K562 (cell line): Measurements from ENCODE around the gene TRIM62. TPM values are rescaled to one million over a fixed set of nuclear protein-coding genes. Genes with fewer than 3 reads are reported as not detected.

Source experiments
- ETV5 ChIP-seq: sonication (generic); formaldehyde crosslinking; IDR thresholded peaks from 2 replicates; pipeline ENCODE4 v1.4.0; 2020; ENCODE audit warnings: low read depth, mild to moderate bottlenecking, missing genetic modification reagents
- NEUROD1 ChIP-seq: fragments of 150-350 bp; IDR thresholded peaks from 2 replicates; pipeline ENCODE4 v1.6.1; 2014; ENCODE audit warnings: borderline replicate concordance, low read length, low read depth; ENCODE audit not compliant: partially characterized antibody
- PRDM10 ChIP-seq: fragments of 450-650 bp; IDR thresholded peaks from 2 replicates; pipeline ENCODE4 v1.6.1; 2018; ENCODE audit not compliant: partially characterized antibody
- ZNF311 ChIP-seq: fragments of 250-450 bp; sonication (Bioruptor Pico); IDR thresholded peaks from 2 replicates; pipeline ENCODE4 v1.4.0; 2020; ENCODE audit warnings: mild to moderate bottlenecking, moderate library complexity
- polyA plus RNA-seq, 8 experiments: library from polyadenylated mRNA; depleted of rRNA in 4 of 8; stranded (reverse) in 5 of 8; unstranded in 3 of 8; fragments of >200 nt; fragmentation: Nextera tagmentation in 2 of 8; fragmentation: Illumina TruSeq in 1 of 8; extraction: Ambion mirVana in 2 of 8; extraction: Trizol in 1 of 8; gene quantifications; 2 replicates each; pipeline versions ENCODE4 v1.2.1 to v1.2.3, GENCODE V29; 2011 to 2014; ENCODE audit warnings: inconsistent platforms in 1 of 8, missing spikeins in 1 of 8
- total RNA-seq, 7 experiments: library from RNA; depleted of rRNA in 6 of 7; stranded (reverse); fragments of >200 nt in 6 of 7; fragmentation: Illumina TruSeq in 2 of 7; extraction: Trizol in 2 of 7; gene quantifications; 2 replicates each; pipeline versions ENCODE4 v1.2.1 to v1.2.3, GENCODE V29; 2011 to 2021; ENCODE audit warnings: low replicate concordance in 1 of 7
- TF ChIP-seq, protein P1 (sequence below): fragments of 450-650 bp; formaldehyde crosslinking; IDR thresholded peaks from 2 replicates; pipeline ENCODE4 v1.4.0; 2022; ENCODE audit warnings: missing genetic modification characterization
- TF ChIP-seq, protein P2 (sequence below): fragments of 450-650 bp; IDR thresholded peaks from 2 replicates; pipeline ENCODE4 v1.6.1; 2016; ENCODE audit warnings: low read depth

Gene TRIM62
- total and polyA plus RNA-seq, 9 of the 15 experiments (the other 6 are each of a cell fraction or from before 2014, with no cell fraction given): 0.18 to 2.3 (median 0.52) TPM

GRCh38 chr1:33169290-33170055 is 12.4 kb downstream of the TRIM62 start (continued):
- TF ChIP-seq, protein P1, sequence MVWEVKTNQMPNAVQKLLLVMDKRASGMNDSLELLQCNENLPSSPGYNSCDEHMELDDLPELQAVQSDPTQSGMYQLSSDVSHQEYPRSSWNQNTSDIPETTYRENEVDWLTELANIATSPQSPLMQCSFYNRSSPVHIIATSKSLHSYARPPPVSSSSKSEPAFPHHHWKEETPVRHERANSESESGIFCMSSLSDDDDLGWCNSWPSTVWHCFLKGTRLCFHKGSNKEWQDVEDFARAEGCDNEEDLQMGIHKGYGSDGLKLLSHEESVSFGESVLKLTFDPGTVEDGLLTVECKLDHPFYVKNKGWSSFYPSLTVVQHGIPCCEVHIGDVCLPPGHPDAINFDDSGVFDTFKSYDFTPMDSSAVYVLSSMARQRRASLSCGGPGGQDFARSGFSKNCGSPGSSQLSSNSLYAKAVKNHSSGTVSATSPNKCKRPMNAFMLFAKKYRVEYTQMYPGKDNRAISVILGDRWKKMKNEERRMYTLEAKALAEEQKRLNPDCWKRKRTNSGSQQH (CRISPR knock-in tag): no peak
- TF ChIP-seq ZNF311 (CRISPR knock-in tag) (no peak), NEUROD1 (no peak), PRDM10 (no peak), ETV5 (no peak)
- TF ChIP-seq, protein P2, sequence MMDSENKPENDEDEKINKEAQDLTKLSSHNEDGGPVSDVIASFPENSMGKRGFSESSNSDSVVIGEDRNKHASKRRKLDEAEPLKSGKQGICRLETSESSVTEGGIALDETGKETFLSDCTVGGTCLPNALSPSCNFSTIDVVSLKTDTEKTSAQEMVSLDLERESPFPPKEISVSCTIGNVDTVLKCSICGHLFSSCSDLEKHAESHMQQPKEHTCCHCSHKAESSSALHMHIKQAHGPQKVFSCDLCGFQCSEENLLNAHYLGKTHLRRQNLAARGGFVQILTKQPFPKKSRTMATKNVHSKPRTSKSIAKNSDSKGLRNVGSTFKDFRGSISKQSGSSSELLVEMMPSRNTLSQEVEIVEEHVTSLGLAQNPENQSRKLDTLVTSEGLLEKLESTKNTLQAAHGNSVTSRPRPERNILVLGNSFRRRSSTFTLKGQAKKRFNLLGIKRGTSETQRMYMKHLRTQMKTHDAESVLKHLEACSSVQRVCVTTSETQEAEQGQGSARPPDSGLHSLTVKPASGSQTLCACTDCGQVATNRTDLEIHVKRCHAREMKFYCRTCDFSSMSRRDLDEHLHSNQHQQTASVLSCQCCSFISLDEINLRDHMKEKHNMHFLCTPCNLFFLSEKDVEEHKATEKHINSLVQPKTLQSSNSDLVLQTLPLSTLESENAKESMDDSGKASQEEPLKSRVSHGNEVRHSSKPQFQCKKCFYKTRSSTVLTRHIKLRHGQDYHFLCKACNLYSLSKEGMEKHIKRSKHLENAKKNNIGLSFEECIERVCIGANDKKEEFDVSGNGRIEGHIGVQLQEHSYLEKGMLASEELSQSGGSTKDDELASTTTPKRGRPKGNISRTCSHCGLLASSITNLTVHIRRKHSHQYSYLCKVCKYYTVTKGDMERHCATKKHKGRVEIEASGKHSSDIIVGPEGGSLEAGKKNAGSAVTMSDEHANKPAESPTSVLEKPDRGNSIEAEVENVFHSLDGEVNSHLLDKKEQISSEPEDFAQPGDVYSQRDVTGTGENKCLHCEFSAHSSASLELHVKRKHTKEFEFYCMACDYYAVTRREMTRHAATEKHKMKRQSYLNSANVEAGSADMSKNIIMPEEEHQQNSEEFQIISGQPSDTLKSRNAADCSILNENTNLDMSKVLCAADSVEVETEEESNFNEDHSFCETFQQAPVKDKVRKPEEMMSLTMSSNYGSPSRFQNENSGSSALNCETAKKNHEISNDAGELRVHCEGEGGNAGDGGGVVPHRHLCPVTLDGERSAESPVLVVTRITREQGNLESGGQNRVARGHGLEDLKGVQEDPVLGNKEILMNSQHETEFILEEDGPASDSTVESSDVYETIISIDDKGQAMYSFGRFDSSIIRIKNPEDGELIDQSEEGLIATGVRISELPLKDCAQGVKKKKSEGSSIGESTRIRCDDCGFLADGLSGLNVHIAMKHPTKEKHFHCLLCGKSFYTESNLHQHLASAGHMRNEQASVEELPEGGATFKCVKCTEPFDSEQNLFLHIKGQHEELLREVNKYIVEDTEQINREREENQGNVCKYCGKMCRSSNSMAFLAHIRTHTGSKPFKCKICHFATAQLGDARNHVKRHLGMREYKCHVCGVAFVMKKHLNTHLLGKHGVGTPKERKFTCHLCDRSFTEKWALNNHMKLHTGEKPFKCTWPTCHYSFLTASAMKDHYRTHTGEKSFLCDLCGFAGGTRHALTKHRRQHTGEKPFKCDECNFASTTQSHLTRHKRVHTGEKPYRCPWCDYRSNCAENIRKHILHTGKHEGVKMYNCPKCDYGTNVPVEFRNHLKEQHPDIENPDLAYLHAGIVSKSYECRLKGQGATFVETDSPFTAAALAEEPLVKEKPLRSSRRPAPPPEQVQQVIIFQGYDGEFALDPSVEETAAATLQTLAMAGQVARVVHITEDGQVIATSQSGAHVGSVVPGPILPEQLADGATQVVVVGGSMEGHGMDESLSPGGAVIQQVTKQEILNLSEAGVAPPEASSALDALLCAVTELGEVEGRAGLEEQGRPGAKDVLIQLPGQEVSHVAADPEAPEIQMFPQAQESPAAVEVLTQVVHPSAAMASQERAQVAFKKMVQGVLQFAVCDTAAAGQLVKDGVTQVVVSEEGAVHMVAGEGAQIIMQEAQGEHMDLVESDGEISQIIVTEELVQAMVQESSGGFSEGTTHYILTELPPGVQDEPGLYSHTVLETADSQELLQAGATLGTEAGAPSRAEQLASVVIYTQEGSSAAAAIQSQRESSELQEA: no peak
- TF ChIP-seq, all 486 proteins: peak for 0
